ENCODE results near the gene ALDH16A1. TPM values are rescaled to one million over a fixed set of nuclear protein-coding genes. Genes with fewer than 3 reads are reported as not detected.

ALDH16A1 gene
- total and polyA plus RNA-seq, 10 of the 15 experiments (the other 5 are each of a cell fraction or from before 2014, with no cell fraction given): 1.7 to 49.3 (median 18.1) TPM

DNA sequence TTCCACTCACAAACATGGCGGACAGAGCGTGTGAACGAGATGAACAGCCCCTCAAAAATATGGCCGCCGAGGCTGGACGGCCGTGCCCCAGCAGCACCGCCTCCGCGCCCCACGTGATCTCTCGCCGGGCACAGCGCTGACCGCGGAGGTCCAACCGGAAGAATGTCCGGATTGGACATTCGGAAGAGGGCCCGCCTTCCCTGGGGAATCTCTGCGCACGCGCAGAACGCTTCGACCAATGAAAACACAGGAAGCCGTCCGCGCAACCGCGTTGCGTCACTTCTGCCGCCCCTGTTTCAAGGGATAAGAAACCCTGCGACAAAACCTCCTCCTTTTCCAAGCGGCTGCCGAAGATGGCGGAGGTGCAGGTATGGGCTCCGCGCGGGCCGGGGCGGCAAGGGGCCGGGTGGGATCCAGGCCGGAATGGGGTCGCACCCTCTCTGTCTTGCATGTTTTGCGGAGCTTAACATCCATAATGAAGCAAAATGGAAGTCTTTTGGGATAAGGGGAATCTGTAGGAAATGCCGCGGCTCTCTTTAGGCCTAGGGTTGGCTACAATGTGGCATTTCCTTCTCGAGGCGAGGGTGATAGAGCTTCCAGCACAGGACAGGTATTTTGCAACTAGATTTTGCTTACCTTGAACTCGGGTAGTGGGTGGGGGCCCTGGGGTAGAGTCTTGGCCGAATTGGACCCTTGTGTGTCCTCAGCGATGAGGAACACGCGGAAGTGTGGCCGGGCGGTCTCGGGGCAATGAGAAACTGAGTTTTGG is 34.4 kb downstream of the ALDH16A1 start, which contains the start of gene RPL13A (continued):
- TF ChIP-seq CBFB (IDR thresholded peaks at IDR 0.05; ENCODE audit: low read depth): peak; percentile 99
- TF ChIP-seq ATF7 (IDR thresholded peaks at IDR 0.05; ENCODE audit: low read depth): peak; percentile 91
- TF ChIP-seq ZZZ3 (IDR thresholded peaks at IDR 0.05; ENCODE audit: control insufficient read depth, insufficient read length, low read depth): no peak
- peak; percentile 87; the same call in 1 of the 2 replicates for TF ChIP-seq LARP7 (IDR thresholded peaks at IDR 0.05)
- TF ChIP-seq BACH1 (IDR thresholded peaks at IDR 0.05; ENCODE audit: borderline replicate concordance): peak; percentile 69; the same call in 1 of the 2 replicates
- TF ChIP-seq, protein P1, sequence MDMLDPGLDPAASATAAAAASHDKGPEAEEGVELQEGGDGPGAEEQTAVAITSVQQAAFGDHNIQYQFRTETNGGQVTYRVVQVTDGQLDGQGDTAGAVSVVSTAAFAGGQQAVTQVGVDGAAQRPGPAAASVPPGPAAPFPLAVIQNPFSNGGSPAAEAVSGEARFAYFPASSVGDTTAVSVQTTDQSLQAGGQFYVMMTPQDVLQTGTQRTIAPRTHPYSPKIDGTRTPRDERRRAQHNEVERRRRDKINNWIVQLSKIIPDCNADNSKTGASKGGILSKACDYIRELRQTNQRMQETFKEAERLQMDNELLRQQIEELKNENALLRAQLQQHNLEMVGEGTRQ (IDR thresholded peaks at IDR 0.05; ENCODE audit: borderline replicate concordance, low read depth, low read length): peak; percentile 97
- TF ChIP-seq WRNIP1 (IDR thresholded peaks at IDR 0.05; ENCODE audit: borderline replicate concordance, low read depth, low read length): no peak
- no peak for TF ChIP-seq EP300 (IDR thresholded peaks at IDR 0.05; ENCODE audit: borderline replicate concordance in 1 of 2, control insufficient read depth in 1 of 2, low read depth in 2 of 2, low read length in 2 of 2)
- no peak; the same call in 1 of the 2 replicates for TF ChIP-seq NR2F1 (conservative IDR thresholded peaks at IDR 0.05)
- TF ChIP-seq RUNX3 (IDR thresholded peaks at IDR 0.05; ENCODE audit: low read length): peak; percentile 77
- TF ChIP-seq ELK1 (IDR thresholded peaks at IDR 0.05; ENCODE audit: low read depth, low read length): peak; percentile 73
- TF ChIP-seq KDM1A (IDR thresholded peaks at IDR 0.05; ENCODE audit: borderline replicate concordance): no peak
- no peak for TF ChIP-seq MEF2A (IDR thresholded peaks at IDR 0.05; ENCODE audit: insufficient read depth, low read depth, low read length)
- peak; percentile 97 for TF ChIP-seq USF1 (IDR thresholded peaks at IDR 0.05; ENCODE audit: borderline replicate concordance, extremely low read length, insufficient read depth, low read depth, low read length)
- TF ChIP-seq, protein P2, sequence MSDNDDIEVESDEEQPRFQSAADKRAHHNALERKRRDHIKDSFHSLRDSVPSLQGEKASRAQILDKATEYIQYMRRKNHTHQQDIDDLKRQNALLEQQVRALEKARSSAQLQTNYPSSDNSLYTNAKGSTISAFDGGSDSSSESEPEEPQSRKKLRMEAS (IDR thresholded peaks at IDR 0.05; ENCODE audit: low read depth, low read length): peak; percentile 98
- TF ChIP-seq TCF7 (IDR thresholded peaks at IDR 0.05; ENCODE audit: borderline replicate concordance): no peak
- TF ChIP-seq DPF2 (IDR thresholded peaks at IDR 0.05): no peak
- peak; percentile 93 for TF ChIP-seq HDAC6 (IDR thresholded peaks at IDR 0.05; ENCODE audit: unreplicated experiment)
- no peak for TF ChIP-seq SUPT20H (IDR thresholded peaks at IDR 0.05; ENCODE audit: borderline replicate concordance, control insufficient read depth, low read depth, low read length)
- peak; percentile 63 for TF ChIP-seq MEF2B (IDR thresholded peaks at IDR 0.05; ENCODE audit: partially characterized antibody, poor library complexity, severe bottlenecking)
- TF ChIP-seq BCL11A (IDR thresholded peaks at IDR 0.05; ENCODE audit: low read depth, low read length): no peak; the same call in 1 of the 2 replicates
- peak; percentile 52 for TF ChIP-seq SIX5 (IDR thresholded peaks at IDR 0.05; ENCODE audit: low read depth, low read length, severe bottlenecking)
- peak; percentile 100 for TF ChIP-seq TAF1 (IDR thresholded peaks at IDR 0.05; ENCODE audit: borderline replicate concordance, low read depth, low read length)
- TF ChIP-seq ZBED1 (IDR thresholded peaks at IDR 0.05; ENCODE audit: borderline replicate concordance): peak; percentile 79; the same call in 1 of the 2 replicates
- TF ChIP-seq ZNF274 (IDR thresholded peaks at IDR 0.05; ENCODE audit: insufficient read depth, insufficient read length): no peak
- TF ChIP-seq PAX8 (IDR thresholded peaks at IDR 0.05): no peak
- peak; percentile 69 for TF ChIP-seq FOXM1 (IDR thresholded peaks at IDR 0.05; ENCODE audit: low read depth, low read length)
- TF ChIP-seq JUNB (IDR thresholded peaks at IDR 0.05): no peak
- TF ChIP-seq SREBF2 (IDR thresholded peaks at IDR 0.05; ENCODE audit: low read length): no peak
- TF ChIP-seq SMARCA5 (IDR thresholded peaks at IDR 0.05): no peak

Measured in GM12878 (cell line).